ENCODE measurements around the gene RPLP1.

DNA sequence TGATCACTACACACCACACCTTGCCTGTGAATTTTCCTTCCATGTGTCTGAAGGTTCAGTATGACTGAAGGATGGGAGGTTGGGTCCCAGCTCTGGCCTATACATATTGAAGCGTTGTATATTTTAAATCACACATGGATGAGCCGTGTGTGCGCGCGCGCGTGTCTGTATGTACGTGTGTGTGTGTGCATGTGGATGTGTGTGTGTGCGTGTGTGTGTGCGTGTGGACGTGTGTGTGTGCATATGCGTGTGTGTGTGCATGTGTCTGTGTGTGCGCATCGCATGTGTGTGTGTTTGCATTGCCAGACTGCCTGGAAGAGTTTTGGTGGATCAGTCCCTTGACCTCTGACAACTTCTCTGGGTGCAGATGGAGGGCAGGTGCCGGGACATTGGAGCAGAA is 45.7 kb downstream of the RPLP1 start:
- TF ChIP-seq NFIC (IDR thresholded peaks at IDR 0.05; ENCODE audit: borderline replicate concordance) (no peak), TAF1 (IDR thresholded peaks at IDR 0.05; ENCODE audit: borderline replicate concordance, low read depth, low read length) (no peak), SMC3 (IDR thresholded peaks at IDR 0.05; ENCODE audit: low read depth, low read length) (no peak), YY1 (IDR thresholded peaks at IDR 0.05; ENCODE audit: low read depth) (no peak), POLR2AphosphoS5 (IDR thresholded peaks at IDR 0.05; ENCODE audit: low read depth, low read length) (no peak), GABPA (IDR thresholded peaks at IDR 0.05; ENCODE audit: low read depth) (no peak), EZH2phosphoT487 (IDR thresholded peaks at IDR 0.05; ENCODE audit: borderline replicate concordance, low read depth) (no peak)
- TF ChIP-seq, protein P1, sequence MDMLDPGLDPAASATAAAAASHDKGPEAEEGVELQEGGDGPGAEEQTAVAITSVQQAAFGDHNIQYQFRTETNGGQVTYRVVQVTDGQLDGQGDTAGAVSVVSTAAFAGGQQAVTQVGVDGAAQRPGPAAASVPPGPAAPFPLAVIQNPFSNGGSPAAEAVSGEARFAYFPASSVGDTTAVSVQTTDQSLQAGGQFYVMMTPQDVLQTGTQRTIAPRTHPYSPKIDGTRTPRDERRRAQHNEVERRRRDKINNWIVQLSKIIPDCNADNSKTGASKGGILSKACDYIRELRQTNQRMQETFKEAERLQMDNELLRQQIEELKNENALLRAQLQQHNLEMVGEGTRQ (IDR thresholded peaks at IDR 0.05; ENCODE audit: borderline replicate concordance, low read depth, low read length), result no peak
- TF ChIP-seq, protein P2, sequence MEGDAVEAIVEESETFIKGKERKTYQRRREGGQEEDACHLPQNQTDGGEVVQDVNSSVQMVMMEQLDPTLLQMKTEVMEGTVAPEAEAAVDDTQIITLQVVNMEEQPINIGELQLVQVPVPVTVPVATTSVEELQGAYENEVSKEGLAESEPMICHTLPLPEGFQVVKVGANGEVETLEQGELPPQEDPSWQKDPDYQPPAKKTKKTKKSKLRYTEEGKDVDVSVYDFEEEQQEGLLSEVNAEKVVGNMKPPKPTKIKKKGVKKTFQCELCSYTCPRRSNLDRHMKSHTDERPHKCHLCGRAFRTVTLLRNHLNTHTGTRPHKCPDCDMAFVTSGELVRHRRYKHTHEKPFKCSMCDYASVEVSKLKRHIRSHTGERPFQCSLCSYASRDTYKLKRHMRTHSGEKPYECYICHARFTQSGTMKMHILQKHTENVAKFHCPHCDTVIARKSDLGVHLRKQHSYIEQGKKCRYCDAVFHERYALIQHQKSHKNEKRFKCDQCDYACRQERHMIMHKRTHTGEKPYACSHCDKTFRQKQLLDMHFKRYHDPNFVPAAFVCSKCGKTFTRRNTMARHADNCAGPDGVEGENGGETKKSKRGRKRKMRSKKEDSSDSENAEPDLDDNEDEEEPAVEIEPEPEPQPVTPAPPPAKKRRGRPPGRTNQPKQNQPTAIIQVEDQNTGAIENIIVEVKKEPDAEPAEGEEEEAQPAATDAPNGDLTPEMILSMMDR (IDR thresholded peaks at IDR 0.05), result no peak
- TF ChIP-seq, protein P3, sequence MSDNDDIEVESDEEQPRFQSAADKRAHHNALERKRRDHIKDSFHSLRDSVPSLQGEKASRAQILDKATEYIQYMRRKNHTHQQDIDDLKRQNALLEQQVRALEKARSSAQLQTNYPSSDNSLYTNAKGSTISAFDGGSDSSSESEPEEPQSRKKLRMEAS (IDR thresholded peaks at IDR 0.05; ENCODE audit: low read depth), result no peak
